HG03097 (cell line): ENCODE data around the gene EML1.

ENCODE experiments used
- ATAC-seq: cut with Tn5 transposase; IDR thresholded peaks from one replicate; pipeline ENCODE4 v1.9.1; 2021; ENCODE audit not compliant: unreplicated experiment, low FRiP score

EML1 gene

DNA sequence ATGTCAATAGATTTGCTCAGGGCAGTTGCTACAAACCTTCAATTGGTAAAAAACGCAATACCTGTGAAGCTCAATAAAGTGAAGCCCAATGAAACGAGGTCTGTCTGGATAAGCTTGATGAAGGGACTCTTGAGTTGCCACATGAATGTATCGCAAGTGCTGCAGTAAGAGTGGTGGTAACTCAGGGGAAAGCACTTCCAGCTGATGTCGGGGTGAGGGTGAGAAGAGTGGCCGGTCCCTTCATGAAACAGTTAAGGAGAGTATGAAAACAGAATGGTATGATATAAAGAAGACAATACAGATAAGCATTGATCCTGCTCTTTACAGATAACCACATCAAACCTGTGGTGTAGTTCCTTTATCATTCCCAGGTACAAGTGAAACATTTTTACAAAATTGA, 188.6 kb downstream of the EML1 start:
- ATAC-seq: no peak

- ATAC-seq: no peak
Measured at GRCh38 chr14:99982537-99983250, 189.5 kb downstream of the EML1 start.

DNA sequence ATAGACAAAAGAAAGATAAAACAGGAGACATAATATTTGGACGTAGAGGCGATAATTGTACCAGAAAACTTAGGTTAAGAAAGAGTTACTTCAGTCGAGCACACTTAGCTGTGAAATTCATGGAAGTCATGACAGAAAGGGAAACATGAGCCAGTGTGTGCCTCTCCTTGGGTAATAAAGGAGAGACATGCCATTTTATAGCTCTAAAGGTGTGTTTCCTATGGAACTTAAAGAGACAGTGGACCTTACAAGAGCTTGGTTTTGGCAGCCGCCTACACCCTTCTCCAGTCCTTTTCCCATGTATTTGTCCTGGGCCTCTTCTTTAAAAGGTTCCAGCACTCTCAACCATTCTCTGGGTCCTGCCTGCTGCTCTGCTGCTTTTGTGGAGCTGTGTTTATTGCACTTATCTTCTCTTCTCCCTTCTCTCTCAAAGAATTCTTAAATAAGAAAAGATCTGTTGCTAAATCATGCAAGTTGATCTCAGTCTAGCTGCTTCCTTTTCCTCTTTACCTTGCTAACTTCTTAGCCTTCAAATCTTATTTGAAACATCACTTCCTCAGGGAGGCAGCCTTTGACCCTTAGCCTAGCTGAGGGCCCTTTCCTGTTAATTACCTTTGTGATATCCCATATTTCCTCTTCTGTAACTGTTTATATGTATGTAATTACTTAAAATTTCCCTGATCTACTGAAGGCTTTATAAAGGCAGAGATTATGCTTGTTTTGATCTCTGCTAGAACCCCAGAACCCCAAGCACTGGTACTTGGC, 190.2 kb downstream of the EML1 start:
- ATAC-seq: no peak

DNA sequence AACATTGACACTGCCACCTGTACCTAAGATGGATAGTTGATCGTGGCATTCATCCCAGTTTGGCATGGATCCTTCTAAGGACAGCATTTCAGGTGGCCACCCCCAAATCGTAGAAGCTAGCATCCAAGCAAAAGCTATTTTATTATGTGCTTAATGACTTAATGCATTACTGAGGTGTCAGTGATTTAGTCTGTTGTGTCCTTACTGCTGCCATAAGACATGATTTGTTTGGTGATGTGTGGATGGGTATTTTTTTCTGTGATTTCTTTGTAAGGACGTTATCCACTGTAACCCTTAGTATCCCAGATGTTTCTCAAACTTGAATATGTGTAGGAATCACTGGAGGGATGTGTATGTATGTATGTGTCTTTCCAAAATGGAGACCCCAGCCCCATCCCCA, 190.8 kb downstream of the EML1 start:
- ATAC-seq: no peak

DNA sequence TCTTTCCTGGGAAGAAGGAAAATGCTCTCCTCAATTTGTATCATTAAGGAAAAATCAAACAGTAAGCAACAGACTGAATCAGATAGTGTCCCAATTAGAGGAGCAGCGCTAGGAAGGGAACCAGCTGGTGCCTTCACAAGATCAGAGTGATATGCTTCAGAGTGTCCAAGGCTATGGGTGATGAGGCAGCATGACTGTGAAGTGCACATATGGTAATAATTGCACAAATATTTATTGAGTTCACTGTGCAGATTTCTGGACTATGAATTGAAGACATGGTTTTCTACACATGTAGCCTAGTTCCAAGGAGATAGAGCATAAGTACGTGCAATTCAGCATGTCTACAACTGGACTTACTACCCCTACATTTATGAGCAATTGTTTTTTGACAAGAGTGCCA, 193.2 kb downstream of the EML1 start:
- no peak for ATAC-seq

DNA sequence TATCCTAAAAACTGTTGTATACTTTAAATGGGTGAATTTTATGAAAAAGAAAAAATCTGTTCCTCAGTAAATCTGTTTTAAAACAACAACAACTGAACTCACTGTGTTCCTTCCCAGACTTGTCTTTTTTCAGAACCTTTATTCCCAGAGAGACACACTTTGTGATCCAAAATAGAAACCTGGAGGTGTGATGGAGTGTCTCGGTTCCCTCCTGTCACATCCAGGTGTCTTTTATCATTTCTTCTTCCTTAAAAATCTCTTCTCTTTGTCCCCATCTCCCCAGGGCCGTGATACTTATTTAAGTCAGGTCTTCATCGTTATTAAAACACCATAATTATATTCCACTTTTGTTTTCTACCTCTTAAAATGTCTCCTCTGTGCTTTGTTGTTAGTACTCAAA, 195.8 kb downstream of the EML1 start:
- no peak for ATAC-seq

- ATAC-seq: no peak
Measured at GRCh38 chr14:99990268-99991170, 197.3 kb downstream of the EML1 start.

DNA sequence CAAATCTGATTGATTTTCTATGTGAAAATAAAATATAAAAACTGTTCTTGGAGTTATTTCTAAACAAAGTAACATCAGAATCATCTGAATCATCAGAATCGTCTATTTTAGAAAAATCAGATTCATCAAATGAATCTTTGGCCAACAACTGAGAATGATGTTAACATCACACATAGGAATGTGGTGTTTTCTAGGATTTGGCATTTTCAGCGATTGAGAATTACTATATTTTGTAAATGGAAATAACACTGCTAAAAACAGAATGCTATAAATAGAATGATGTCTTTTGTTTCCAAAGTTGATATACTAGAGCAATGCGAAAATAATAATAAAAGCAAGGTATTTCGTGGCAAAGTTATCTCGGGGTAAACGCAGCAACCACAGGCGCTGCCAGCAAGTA, 198.1 kb downstream of the EML1 start:
- ATAC-seq: no peak
